ENCODE measurements around the gene CEP43. TPM values are rescaled to one million over a fixed set of nuclear protein-coding genes. Genes with fewer than 3 reads are reported as not detected.

The CEP43 gene
- total RNA-seq, 1 experiment from 2014 or later, result 14.9 TPM

Small RNA genes within 50 kb of the gene (small RNA-seq; reads per million reads assigned to genes)
- 0.06 to 0.53 reads per million in 2 experiments for gene MIR3939

Other genes starting within 250 kb of the CEP43 start
- 37.7 and 40.0 TPM in 2 replicates for gene RNASET2, start 42.8 kb upstream of the CEP43 start, total RNA-seq (2014; rRNA removed; shearing (Covaris generic))
- gene CCR6, start 123.7 kb downstream of the CEP43 start, total RNA-seq (2014; rRNA removed; shearing (Covaris generic)), result not detected in 2 replicates
- not detected in 2 replicates for gene GPR31, start 158.6 kb downstream of the CEP43 start, total RNA-seq (2014; rRNA removed; shearing (Covaris generic))